Eye (tissue), 1 donor: ENCODE data around the gene SEC62.
A peak's percentile ranks its signal among the peaks of the same experiment; 100 is the strongest.

Experiments used
- DNase-seq: peaks from one replicate; pipeline ENCODE4 v3.0.0-alpha.2; 2015

SEC62 gene

GRCh38 chr3:169966428-169966950 is at the start of gene SEC62:
TSS of gene SEC62 (plus strand) at chr3:169966807. CDS start at chr3:169966823, 16 bp downstream.
- peak; percentile 99 for DNase-seq

- DNase-seq: peak; percentile 10
Observed at GRCh38 chr3:169923189-169923588, 43.4 kb upstream of the SEC62 start.

- no peak for DNase-seq
Observed at GRCh38 chr3:169923831-169924230, 42.8 kb upstream of the SEC62 start.

GRCh38 chr3:169929830-169930519 is 36.6 kb upstream of the SEC62 start:
- no peak for DNase-seq

- no peak for DNase-seq
Observed at GRCh38 chr3:169930843-169931242, 35.8 kb upstream of the SEC62 start.

- DNase-seq: peak; percentile 3
Observed at GRCh38 chr3:169931747-169932520, 34.7 kb upstream of the SEC62 start.

- DNase-seq: no peak
Observed at GRCh38 chr3:169939320-169939719, 27.3 kb upstream of the SEC62 start.

- no peak for DNase-seq
Observed at GRCh38 chr3:169939751-169940150, 26.9 kb upstream of the SEC62 start.

- DNase-seq: no peak
Observed at GRCh38 chr3:169940470-169941181, 26.0 kb upstream of the SEC62 start.

- no peak for DNase-seq
Observed at GRCh38 chr3:169945313-169945712, 21.3 kb upstream of the SEC62 start.

- DNase-seq: no peak
Observed at GRCh38 chr3:169946336-169946735, 20.3 kb upstream of the SEC62 start.

- DNase-seq: no peak
Observed at GRCh38 chr3:169948559-169949448, 17.8 kb upstream of the SEC62 start.

GRCh38 chr3:169952045-169952444 is 14.6 kb upstream of the SEC62 start:
- DNase-seq: no peak

- DNase-seq: no peak
Observed at GRCh38 chr3:169953462-169954141, 13.0 kb upstream of the SEC62 start.

- DNase-seq: no peak
Observed at GRCh38 chr3:169954142-169954756, 12.4 kb upstream of the SEC62 start.

- no peak for DNase-seq
Observed at GRCh38 chr3:169955406-169955805, 11.2 kb upstream of the SEC62 start.

- no peak for DNase-seq
Observed at GRCh38 chr3:169964176-169964575, 2.4 kb upstream of the SEC62 start.

- peak; percentile 2 for DNase-seq
Observed at GRCh38 chr3:169965562-169966427, 812 bp upstream of the SEC62 start.

- peak; percentile 86 for DNase-seq
Observed at GRCh38 chr3:169966951-169967915, 626 bp downstream of the SEC62 start.
